ENCODE results near the gene SUMF1.
A peak's percentile ranks its signal among the peaks of the same experiment; 100 is the strongest.

Gene SUMF1

DNA sequence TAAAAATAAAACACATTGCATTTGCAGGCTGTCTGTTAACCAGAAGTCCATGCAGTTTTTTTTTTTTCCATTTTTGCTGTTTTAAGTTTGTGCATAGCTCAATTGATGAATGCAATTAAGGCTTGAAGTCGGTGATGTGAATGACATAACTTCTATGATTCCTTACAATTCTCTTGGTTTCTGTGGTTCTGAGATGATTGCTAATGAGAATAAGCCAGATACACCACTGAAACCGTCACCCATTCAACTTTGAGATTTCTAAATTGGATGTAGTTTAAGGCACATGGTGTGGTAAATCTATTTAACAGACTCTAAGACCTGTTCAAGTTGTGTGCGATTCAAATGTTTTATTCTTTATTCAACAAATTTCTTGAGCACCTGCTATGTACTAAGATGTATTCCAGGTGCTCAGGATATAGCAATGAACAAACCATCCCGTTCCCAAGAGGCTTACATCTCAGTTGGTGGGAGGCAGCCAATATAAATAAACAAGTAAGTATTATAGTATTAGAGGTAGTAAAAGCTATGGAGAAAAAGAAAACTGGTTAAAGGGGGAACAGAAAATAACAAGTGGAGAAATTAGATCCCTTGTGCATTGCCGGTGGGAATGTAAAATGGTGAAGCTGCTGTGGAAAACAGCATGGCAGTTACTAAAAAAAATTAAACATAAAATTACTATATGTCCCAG, 30.1 kb upstream of the SUMF1 start:
- DNase-seq, result no peak

DNA sequence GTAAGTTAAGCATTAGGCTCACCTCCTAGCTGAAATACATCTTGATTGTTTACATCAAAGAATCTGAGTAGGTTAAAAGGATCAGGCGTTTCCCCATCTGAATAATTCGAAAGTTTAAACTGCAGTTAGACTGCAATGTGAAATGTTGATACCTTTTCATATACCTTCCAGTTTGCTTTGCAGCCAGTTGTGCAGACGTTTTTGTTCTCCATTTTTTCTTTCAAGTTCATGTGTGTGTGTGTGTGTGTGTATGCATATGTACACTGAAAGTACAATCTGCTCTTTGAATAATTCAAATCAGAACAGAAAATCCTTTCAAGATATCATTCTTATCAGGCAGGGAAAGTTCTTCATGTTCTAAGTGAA, 29.0 kb upstream of the SUMF1 start:
- no peak for DNase-seq

DNA sequence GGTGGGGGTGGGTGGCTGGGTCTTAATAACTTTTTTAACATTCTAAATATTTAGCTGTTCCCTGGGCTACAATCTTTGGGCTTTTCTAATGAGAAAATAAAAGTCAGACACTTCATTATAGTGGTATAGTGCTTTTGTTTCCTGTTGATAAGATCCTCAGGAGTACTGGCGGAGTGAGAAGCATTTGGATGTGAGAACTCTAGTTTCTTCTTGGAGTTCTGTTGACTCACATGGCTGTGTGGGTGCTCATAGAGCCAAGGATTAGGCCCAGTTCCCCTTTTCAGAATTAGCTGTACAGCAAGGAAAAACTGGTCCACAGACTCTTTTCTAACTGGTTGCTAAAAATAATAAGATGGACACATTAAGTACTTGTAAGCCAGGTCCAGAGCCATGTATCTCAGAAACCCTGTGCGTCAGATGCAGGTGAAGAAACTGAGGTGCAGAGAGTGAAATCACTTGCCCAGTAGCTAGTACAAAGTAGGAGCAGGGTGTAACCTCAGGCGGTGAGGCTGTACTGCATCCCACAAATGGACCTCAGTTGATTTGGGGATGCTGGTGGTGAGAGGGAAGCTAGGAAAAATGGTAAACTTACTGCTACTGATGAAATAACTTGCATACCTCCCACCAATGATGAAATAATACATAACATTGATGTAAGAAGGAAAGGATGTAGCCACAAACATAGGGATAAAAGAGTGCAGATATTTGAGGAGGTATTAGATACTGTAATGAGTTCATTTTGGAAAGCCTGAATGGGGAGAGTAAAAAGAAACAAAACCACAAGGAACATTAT, 28.4 kb upstream of the SUMF1 start:
- peak; percentile 23 to 56 for DNase-seq

DNA sequence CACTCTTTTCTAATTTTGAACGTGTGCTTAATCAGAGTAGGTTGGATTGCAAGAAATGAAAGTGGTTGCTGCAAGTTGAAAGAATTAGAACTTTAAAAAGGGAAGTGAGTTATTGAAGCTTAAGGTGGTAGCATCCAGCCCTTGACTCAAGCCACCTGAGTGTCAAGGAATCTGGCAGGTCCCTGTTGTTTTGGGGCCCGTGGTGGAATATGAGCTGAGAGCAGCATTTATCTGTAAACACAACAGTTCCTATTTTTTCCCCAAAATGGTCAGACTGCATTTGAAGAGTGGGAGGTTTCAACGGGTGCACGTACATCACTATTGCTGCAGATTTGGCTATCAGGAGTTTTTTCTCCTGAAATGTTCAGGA, 27.8 kb upstream of the SUMF1 start:
- peak; percentile 37 to 61 for DNase-seq

DNA sequence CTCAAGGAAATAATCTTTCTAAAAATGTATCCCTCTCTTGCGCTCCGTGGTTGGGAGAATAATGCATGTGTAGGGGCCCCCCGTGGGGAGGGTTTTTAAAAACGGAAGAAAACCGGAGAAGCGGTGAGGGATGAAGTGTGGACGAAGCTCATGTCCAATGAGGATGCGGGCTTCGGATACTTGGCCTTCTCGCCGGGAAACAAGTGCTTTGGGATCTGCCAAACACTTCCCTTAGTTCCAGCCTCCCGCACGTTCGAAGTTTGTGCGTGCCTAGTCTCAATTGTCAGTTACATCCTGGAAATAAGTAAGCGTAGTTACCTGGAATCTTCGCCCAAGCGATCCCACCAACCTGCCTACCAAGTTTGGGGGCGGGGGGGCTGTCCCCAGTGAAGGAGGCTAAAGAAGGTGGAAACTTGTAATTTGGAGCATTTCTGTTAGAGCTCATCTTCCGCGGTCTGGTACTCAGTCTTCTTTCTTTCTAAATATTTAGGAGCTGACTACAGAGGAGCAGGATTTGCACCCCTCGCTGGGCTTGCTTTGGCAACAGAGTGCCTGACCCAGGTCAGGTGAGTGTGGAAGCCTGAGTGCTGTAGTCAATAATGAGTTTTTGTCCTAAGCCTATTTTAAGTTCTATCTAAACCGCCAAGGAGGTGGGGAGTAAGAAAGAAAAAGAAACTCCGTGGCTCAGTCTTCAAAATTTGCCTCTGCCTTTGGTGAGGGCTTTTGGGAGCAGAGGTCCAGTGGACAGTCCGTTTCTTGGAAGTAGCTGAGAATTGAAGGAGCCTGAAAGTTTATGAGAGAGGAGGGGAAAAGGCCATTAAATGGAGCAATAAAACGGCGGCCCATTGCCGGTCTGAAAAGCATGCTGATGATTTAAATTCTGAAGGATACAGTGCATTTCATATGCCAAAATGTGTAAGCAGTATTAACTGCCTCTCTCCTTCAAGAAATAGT, 27.1 kb upstream of the SUMF1 start:
- DNase-seq, result peak; percentile 49 to 61

DNA sequence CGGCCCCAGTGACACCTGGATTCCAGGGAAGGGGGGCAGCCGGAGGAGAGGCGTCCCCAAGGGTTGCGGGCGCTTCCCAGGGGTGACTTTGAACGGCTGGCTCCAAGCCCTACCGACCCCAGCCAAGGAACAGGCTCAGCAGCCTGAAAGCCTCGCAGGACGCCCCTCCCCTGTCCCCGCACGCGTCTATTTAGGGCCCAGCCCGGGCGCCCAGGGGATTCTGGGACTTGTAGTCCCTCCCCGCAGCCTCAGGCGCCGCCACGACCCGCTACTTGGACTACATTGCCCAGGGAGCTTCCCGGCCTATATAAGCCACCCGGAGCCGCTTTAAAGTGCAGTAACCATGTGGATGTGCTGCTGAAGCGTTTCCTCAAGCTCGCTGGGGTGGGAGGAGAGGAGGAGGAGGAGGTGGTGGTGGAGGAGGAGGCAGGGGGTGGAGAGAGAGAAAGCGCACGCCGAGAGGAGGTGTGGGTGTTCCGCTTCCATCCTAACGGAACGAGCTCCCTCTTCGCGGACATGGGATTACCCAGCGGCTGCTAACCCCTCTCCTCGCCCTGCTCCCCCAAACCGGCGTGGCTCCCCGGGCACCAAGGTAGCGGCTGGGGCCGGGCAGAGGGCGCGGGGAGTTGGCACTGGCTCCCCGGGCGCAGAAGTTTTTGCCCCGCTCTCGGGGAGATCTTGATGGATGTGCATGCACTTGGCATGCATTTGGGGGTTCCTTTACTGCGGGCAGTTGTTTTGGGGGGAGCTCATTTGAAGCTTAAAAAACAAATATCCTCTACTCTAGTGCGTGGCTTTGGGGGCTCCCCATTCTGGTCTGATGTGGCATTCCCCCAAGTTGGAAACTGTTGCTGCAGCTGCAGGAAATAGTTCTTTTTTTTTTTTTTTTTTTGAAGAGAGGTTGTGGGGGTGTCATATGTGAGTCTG, 26.2 kb upstream of the SUMF1 start, which contains the start of gene ITPR1:
Gene ITPR1, plus strand, starts transcription at position 335 of the 927 bp plus-strand sequence. CDS start 23,144 bp downstream, outside the sequence.
- peak; percentile 98 to 99 for DNase-seq

DNA sequence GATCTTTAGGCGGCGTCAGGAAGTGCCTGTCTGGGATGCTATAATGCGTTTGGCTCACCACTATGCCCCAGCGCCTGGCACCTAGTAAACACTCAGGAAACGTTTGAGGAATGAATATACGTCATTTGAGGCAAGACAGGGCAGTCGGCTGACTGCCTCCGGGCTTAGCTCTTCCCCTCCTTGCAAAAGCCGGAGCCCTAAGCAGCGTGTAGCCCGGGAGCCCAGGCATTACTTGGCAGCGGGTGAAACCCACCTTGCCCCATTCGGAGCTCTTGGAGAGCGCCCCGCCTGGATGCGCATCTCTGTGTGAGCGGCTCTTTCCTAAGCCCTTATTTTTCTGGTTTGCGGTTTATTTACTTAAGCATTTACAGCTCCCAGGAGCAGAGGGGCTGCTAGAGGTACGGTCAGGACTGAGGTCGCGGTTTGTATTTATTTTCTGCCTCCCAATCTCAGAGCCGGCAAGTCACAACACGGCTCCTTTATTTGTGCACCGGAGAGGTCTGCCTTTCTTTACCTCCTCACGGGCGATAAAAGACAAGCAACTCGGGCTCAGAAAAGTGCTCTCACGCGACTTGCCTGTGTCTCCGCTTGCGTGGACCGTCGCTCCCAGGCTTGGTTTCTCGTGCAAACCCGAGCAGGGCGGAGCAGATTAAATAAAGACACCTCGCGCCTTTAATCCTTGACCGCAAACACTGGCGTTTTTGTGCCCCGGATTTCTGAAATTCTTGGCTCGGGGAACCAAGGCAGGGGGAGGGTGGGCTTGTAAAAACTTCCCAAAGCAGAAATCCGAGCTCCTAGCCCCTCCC, 25.3 kb upstream of the SUMF1 start:
- peak; percentile 49 to 73 for DNase-seq

DNA sequence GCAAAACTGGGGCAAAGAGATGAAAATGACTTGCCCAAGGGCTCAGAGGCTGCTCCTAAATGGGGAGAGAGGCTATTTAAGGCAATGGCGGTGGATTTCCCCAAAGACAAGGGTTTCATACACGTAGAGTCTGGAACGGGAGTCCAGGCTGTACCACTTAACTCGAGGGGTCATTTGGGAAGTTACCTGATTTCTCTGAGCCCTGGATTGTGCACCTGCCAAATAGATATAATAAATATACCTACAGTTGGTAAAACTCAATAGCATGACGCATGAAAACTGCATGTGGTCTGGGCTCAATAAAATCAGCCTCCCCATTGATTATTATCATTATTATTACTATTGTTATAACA, 24.8 kb upstream of the SUMF1 start:
- no peak for DNase-seq

DNA sequence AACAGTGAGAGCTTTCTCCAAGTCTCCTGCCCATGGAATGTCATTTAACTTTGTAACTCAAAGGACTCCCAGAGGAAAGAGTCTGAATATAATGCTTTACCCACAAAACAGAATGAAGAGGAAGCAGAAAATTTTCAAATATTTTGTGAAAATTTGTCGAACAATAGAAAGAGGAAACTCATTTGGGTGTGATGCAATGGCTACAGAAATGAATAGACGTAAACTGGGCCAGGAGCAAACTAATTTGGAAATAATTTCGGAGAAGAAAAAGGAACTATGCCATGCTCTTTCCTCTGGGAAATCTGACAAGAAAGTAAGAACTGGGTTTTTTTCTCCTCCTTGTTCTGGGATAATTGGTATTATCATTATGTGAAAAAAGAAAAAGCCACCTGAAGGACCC, 11.2 kb upstream of the SUMF1 start:
- peak; percentile 48 to 64 for DNase-seq

DNA sequence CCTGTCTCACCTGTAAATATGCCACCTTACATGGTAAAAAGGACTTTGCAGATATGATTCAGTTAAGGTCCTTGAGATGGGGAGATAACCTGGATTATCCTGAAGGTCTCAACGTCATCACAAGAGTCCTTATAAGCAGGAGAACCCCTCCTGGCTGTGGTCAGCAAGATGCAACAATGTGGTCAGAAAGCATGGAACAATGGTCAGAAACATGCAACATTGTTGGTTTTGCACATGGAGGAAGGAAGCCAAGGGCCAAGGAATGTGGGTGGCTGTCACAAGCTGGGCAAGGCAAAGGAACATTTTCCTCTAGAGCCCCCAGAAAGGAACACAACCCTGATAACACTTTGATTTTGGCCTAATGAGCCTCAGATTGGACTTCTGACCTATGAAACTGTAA, 9.4 kb upstream of the SUMF1 start:
- no peak for DNase-seq

DNA sequence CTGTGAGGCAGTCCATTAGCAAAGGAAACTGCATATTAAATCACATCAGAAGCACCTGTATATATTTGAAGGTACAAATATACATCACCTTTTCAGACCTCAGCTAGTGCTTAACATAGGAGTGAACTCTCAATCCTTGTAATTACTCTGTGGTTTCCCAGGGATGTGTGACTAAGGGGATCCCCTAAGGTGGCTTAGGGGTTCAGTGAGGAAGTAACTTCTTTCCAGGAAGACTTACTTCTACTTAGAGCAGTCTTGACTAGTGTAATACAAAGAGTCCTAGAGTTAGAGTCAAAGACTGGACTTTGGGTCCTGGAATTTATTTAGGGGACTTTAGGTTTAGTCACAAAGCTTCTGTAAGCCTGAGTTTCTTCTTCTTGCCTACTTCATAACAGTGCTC, 8.7 kb upstream of the SUMF1 start:
- no peak for DNase-seq

DNA sequence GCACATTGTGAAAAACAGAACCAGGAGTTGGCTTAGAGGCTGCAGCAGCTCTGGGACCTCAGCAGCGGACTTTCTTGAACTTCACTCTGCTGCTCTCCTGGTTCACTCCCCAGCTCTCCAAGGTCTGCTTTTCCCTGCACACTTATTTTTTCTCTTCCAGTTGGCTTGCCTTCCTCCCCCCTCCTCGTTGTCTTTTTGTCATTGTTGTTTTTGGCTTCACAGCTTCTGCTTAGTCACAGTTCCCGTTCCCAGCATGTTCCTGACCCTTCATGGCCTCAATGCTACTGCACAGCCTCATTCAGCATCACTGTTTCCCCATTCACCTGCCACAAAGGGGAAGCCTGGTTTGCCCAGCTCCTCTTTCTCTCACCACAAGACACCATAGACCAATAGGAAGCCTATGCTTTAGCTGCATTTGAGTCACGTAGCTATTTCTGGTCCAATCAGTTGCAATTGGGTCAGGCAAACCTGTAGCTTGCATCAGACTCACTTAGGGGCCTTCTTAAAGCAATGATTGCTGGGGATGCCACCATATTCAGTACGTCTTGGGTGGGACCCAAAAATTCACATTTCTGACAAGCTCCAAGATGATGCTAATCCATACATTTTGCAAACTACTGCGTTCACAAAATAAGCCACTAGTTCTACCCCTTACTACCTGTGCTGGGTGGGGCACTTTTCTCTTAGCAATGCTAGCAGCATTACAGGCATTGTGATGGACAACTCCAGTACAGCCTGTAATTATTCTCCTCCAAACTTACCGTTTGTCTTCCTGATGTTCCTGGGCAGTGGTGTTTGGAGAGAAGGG, 7.8 kb upstream of the SUMF1 start:
- DNase-seq, result peak; percentile 88 to 91

DNA sequence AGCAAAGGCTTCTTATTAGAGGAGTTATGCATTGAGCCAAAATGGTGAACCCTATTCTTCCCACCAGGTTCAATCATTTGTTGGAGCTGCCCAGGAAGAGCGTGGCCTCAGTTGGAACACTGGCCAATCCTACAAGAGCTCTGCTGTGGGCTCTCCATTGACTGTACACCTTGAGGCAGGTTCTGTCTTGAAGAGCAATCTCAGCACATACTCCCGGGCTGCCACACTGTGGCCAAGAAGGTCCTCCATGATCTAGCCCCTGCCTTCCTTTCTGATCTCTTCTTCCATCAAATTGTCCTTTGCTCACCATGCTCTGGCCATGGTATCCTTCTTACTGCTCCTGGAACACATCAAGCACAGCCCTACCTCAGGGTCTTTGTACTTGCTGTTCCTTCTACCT, 5.7 kb upstream of the SUMF1 start:
- DNase-seq, result no peak

DNA sequence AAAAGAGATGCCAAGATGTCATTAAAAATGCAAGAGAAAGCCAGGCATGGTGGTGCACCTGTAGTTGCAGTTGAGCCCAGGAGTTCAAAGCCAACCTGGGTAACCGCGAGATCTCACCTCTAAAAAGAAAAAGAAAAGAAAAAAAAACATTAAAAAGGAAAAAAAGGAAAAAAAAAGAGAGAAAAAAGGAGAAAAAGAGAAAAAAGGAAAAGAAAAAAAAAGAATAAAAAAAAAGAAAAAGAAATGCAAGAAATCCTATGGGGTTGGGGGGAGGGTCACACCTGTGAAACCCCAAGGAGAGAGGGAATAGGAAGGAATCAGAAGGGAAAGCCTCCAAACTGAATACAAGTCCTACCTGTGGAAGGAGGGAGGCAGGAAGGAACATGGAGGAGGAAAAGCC, 5.2 kb upstream of the SUMF1 start:
- no peak for DNase-seq

DNA sequence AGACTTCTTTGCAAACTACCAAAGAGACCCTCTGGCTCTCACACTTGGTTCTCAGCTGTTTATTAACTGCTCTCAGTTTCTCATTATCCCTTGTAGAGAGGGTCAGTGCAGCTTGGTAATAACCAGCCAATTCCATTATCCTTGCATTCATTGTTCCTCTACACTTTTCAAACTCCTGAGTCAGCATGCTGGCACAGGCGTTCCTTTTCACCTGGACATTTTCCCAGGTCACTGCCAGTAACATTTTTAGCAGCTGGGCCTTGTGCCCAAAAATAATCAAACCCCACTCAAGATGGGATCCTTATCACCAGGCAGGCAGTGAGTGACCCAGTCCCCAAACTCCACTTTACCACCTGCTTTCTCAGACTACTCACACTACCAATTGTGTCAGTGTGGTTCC, 4.8 kb upstream of the SUMF1 start:
- no peak for DNase-seq

DNA sequence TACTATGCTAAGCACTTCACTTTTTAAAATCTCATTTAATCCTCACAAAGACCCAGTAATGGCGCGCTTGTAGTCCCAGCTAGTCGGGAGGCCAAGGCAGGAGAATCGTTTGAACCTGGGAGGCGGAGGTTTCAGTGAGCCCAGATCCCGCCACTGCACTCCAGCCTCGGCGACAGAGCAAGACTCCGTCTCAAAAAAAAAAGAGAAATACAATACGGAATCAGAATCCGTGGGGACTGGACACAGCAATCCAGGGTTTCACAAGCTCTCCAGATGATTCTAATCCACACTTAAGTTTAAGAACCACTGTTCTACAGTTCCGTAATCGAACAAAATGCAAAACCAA, 426 bp upstream of the SUMF1 start:
- DNase-seq, result no peak

DNA sequence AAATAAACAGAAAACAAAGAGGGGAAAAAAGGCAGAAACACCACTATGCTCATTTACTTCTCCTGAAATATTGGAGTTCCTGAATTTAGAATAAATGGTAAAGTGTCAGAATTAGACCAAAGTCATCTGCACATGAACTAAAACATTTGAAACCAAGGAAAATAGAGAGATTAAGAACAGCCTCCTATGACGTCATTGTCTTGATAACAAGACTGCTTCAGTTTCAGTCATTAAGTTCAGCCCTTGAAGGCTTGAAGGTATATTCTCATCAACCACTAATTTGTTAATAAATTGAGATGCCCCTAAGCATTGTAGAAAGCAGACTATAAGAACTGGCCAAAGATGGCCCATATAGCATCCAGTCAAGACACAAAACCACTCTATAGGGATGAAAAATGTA, 2.5 kb downstream of the SUMF1 start:
- DNase-seq, result no peak

DNA sequence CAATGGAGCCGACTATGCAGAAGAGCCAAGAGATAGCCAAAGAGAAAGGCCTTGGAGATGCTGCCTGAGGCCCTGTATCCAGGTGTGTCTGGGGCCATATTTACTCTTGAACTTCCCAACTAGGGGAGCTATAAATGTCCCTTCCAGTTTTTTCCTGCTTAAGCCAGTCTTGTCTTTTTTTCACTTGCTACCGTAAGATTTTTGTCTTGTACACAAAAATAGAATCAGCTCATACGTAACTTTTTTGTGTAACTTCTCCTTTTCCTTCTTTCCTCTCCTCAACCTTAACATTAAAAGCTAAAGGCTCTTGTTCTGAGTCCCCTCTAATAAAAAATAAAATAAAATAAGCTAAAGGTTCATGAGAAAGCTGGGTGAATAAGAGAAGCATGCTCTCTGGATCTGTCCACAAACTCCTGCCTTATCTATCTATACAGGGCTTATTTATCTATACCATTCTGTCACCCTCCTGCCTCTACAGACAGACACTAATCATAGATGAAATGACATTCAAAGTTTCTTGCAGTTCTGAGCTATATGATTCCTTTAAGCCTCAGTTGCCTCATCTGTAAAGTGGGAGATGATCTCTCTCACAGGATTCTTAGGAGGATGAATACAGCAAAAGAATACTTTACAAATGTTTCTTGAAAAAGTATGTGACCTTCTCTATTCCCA, 4.6 kb downstream of the SUMF1 start:
- DNase-seq, result peak in 1 of 2 experiments; percentile 33

DNA sequence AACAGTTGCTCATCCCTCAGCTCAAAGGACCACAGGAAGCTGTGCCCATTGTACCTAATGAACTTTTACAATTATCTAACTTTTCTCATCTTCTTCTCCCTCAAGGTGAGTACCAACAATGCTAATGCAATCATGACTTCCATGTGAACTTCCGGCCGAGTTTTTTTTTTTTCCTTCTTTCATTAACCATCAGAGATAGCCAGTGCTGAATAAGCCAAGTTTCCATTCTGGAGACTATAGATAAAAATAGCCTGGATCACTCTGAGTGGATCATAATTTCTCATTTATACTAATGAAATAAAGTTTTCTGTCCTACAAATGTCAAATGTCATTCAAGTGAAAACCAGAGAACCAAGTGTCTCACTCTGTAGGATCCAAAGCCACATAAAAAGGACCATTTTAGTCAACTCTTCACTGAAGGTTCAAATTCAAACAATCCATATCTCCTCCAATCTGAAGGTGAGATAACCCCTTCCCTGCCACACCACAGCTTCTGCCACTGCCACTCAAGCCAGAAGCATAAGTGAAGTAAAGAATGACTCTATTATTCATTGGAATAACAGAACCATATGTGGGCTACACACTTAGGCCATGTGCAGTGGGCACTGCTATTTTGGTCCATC, 5.5 kb downstream of the SUMF1 start:
- DNase-seq, result no peak

DNA sequence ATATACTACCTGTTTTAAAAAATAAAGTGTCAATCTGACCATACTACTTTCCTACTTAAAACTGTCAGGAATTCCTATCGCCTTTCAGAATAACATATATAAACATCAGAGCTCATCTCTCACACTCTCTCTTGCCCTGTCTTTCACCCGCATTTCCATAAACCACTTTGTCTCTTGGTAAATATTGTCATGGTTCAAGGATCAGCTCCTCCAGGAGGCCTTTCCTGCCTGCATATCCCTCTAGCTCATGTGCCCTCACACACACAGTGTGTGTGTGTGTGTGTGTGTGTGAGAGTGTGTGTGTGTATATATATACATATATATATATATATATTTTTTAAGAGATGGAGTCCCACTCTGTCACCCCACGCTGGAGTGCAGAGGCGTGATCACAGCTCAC, 6.7 kb downstream of the SUMF1 start:
- DNase-seq, result no peak

Measured in Kasumi-1 (cell line).